Gastrocnemius medialis (tissue), 4 donors: ENCODE measurements around the gene IFT52.

Source experiments
- POLR2A ChIP-seq, 2 donors: fragments of 450-650 bp; IDR thresholded peaks; one replicate each; pipeline ENCODE4 v1.6.1; 2017; ENCODE audit warnings: antibody characterized with exemption in 2 of 2, mild to moderate bottlenecking in 2 of 2, moderate library complexity in 2 of 2
- TF ChIP-seq, protein P1 (sequence below), 5 experiments: fragments of 450-650 bp in 3 of 5; fragments of 200-600 bp in 2 of 5; sonication (generic) in 2 of 5; IDR thresholded peaks in 4 of 5; conservative IDR thresholded peaks in 1 of 5; 1 replicate in 4 of 5; 2 replicates in 1 of 5; pipeline ENCODE4 v1.5.1; 2016 to 2019; ENCODE audit warnings: antibody characterized with exemption in 5 of 5, mild to moderate bottlenecking in 3 of 5, moderate library complexity in 3 of 5

DNA sequence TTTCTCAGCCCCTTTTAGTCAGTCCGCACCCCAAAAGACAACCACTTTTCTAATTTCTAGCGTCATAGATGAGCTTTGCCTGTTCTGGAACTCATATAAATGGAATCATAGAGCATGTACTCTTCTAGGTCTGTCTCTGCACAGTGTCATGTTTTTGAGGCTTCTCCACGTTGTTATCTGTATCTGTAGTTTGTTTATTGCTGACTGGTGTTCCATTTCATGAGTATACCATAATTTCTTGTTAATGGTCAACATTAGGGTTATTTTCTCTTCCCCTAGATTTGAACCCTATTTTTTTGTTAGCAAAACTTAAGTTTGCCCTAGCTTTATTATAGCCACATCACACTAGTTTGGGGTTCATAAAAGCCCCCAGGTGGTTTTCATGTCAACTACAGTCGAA lies 48.1 kb upstream of the IFT52 start:
- TF ChIP-seq, protein P1, sequence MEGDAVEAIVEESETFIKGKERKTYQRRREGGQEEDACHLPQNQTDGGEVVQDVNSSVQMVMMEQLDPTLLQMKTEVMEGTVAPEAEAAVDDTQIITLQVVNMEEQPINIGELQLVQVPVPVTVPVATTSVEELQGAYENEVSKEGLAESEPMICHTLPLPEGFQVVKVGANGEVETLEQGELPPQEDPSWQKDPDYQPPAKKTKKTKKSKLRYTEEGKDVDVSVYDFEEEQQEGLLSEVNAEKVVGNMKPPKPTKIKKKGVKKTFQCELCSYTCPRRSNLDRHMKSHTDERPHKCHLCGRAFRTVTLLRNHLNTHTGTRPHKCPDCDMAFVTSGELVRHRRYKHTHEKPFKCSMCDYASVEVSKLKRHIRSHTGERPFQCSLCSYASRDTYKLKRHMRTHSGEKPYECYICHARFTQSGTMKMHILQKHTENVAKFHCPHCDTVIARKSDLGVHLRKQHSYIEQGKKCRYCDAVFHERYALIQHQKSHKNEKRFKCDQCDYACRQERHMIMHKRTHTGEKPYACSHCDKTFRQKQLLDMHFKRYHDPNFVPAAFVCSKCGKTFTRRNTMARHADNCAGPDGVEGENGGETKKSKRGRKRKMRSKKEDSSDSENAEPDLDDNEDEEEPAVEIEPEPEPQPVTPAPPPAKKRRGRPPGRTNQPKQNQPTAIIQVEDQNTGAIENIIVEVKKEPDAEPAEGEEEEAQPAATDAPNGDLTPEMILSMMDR (IDR thresholded peaks at IDR 0.05 in 4 of 5, conservative IDR thresholded peaks at IDR 0.05 in 1 of 5), result no peak
- no peak for TF ChIP-seq POLR2A (IDR thresholded peaks at IDR 0.05)
